Measurements from ENCODE around the gene GATAD2B. TPM values are rescaled to one million over a fixed set of nuclear protein-coding genes. Genes with fewer than 3 reads are reported as not detected.

GATAD2B gene
- polyA plus RNA-seq, 1 experiment: 4.8 TPM

DNA sequence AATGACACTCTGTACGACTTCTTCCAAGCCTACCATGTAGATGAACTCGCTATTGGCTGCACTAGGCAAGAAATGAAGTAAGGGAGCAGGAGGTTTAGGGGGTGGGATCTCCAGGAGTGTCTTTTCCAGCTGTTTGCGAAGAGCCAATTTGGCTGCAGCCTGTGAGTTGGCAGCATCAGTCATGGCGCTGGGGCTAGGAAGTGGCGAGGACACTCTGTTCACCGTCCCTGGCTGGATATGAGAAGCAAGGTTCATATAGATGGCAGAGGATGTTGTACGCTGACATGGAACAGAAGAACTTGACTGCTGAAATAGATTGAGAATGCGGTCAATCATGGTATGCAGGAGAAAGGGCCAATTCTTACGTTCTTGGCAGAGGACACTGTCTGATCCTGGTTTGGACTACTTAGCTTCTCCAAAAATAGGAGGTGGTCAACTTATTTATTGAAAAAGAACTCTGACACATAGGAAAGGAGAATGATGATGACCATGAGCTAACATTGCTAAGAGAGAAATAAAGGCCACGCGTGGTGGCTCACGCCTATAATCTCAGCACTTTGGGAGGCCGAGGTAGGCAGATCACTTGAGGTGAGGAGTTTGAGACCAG, 106.4 kb downstream of the GATAD2B start:
- TF ChIP-seq, protein P1, sequence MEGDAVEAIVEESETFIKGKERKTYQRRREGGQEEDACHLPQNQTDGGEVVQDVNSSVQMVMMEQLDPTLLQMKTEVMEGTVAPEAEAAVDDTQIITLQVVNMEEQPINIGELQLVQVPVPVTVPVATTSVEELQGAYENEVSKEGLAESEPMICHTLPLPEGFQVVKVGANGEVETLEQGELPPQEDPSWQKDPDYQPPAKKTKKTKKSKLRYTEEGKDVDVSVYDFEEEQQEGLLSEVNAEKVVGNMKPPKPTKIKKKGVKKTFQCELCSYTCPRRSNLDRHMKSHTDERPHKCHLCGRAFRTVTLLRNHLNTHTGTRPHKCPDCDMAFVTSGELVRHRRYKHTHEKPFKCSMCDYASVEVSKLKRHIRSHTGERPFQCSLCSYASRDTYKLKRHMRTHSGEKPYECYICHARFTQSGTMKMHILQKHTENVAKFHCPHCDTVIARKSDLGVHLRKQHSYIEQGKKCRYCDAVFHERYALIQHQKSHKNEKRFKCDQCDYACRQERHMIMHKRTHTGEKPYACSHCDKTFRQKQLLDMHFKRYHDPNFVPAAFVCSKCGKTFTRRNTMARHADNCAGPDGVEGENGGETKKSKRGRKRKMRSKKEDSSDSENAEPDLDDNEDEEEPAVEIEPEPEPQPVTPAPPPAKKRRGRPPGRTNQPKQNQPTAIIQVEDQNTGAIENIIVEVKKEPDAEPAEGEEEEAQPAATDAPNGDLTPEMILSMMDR (IDR thresholded peaks at IDR 0.05; ENCODE audit: low read depth, low read length): no peak
- no peak overlapping the region for H3K27ac ChIP-seq (ENCODE audit: low read depth, low read length)
- H3K4me3 ChIP-seq (ENCODE audit: low read depth, low read length): no peak overlapping the region
- ChIA-PET CTCF (interaction anchor here (1.2 kb wide), 1 partner anchor 130 kb away, joined by 3 read pairs; the partner anchor contains the start of gene DENND4B), POLR2A (interaction anchor here (0.6 kb wide), 1 partner anchor 11 kb away, joined by 3 read pairs; no protein-coding TSS in a partner anchor)
- H3K9me3 ChIP-seq (ENCODE audit: control insufficient read depth, insufficient read depth, low read length): no peaks in the 10 kb centered on the region
- no peaks in the 10 kb centered on the region for H3K27me3 ChIP-seq (ENCODE audit: control insufficient read depth, insufficient read depth, low read length)
- DNase-seq (ENCODE audit: low read depth, low spot score): no peak

DNA sequence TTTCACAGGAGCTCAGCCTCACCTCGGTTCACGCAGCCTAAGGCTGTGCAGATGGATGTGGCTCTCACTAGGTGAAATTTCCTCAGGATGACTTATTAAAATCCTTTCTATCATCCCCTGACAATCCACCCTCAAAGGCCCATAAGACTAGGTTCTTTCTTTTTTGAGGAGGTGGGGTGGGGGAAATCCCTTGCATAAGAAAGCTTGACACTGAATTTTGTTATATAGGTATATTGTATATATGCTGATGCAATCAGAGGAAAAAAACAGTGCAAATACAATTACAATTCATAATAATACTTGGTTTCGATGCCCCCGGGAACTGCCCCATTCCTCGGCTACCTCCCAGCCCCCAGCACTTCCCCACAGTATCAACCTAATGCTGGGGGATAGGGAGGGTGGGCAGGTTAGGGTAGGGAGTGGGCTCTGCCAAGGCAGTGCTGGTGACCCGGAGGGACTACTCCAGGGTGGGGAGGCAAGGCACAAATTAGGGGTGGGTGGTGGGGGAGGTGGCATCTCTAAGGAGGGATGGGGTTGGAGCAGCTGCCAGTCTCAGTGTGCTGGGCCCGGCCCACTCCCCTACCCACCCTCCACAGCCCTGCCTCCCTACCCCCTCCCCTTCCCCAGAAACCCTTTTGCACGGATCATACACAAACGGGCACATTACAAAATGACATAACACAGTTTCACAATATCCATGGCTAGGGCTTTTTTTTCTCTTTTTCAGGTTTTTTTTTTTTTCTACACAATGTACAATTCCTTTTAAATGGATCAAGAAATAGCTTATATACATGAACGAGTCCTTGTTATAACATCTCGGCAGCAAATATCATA, 116.7 kb downstream of the GATAD2B start:
- H3K9me3 ChIP-seq (ENCODE audit: control insufficient read depth, insufficient read depth, low read length): no peaks in the 10 kb centered on the region
- CTCF ChIA-PET: interaction anchor here (1.0 to 3.6 kb wide), 3 partner anchors 9 to 180 kb away, joined by 6 to 16 read pairs (median 12); partner anchors contain the start of gene RAB13
- no peak overlapping the region for H3K4me3 ChIP-seq (ENCODE audit: low read depth, low read length)
- DNase-seq (ENCODE audit: low read depth, low spot score): no peak
- POLR2A ChIA-PET: interaction anchor here (0.6 to 0.7 kb wide), 4 partner anchors 9 to 157 kb away, joined by 3 to 8 read pairs (median 3); partner anchors contain the start of gene SLC39A1
- H3K27me3 ChIP-seq (ENCODE audit: control insufficient read depth, insufficient read depth, low read length): no peaks in the 10 kb centered on the region
- TF ChIP-seq, protein P1 (IDR thresholded peaks at IDR 0.05; ENCODE audit: low read depth, low read length): no peak
- H3K27ac ChIP-seq (ENCODE audit: low read depth, low read length): peak overlapping the region; percentile 21

DNA sequence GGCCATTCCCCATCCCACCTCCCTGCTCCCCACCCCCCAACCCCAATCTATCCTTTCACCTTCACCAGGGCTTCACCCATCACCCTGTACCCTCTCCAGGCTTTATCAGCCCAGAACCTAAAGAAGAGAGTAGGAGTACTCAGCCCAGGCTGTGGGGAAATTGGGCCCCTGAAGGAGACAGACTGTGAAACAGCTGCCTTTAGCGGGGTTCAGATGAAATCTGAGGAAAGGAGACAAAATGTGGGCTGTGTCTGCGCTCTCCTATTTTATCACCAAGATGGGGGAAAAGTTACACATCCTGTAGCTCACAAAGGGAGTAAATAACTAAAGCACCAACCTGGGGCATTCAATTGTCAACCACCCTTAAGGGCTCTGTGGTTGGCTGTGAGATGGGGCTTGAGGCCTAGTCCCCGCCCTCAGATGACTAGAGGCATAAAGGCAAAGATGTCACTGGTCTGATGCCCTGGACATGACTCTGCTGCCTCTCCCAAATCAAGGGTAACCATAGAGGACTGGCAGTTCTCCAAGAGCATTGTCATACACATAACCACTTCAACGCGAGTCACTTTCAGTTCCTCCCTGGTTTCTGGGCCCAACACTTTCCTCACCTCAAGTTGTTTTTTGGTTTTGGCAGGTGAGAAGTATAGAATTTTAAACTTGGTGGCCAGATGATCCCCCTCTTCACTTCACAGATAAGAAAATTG, 117.6 kb downstream of the GATAD2B start:
- H3K27ac ChIP-seq (ENCODE audit: low read depth, low read length): peak overlapping the region; percentile 21
- ChIA-PET POLR2A (interaction anchor here (0.7 kb wide), 1 partner anchor 11 kb away, joined by 3 read pairs; no protein-coding TSS in a partner anchor), CTCF (interaction anchor here (2.9 to 3.6 kb wide), 2 partner anchors 8 to 181 kb away, joined by 12 to 16 read pairs; partner anchors contain the start of gene RAB13)
- peak; percentile 21 for DNase-seq (ENCODE audit: low read depth, low spot score)
- no peak overlapping the region for H3K4me3 ChIP-seq (ENCODE audit: low read depth, low read length)
- H3K9me3 ChIP-seq (ENCODE audit: control insufficient read depth, insufficient read depth, low read length): no peaks in the 10 kb centered on the region
- no peaks in the 10 kb centered on the region for H3K27me3 ChIP-seq (ENCODE audit: control insufficient read depth, insufficient read depth, low read length)
- TF ChIP-seq, protein P1 (IDR thresholded peaks at IDR 0.05; ENCODE audit: low read depth, low read length): no peak

DNA sequence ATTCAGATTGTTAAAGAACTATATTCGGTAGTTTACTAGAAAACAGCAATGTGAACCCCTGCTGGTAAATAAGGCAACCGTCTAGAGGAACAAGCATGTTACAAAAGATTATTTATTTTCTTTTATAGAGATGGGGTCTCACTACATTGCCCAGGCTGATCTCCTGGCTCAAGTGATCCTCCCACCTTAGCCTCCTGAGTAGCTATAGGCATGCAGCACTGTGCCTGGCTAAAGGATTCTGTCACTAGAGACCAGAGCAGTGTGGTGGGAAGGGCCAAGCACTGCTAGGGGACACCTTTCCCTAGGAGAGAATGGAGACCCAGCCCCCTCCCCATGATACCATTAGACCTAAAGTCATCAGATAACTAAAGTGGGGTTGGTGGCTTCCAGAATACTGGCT, 118.7 kb downstream of the GATAD2B start:
- Histone ChIP-seq H3K9me3 (ENCODE audit: control insufficient read depth, insufficient read depth, low read length) (no peaks in the 10 kb centered on the region), H3K27me3 (ENCODE audit: control insufficient read depth, insufficient read depth, low read length) (no peaks in the 10 kb centered on the region), H3K27ac (ENCODE audit: low read depth, low read length) (no peak overlapping the region), H3K4me3 (ENCODE audit: low read depth, low read length) (no peak overlapping the region)
- TF ChIP-seq, protein P1 (IDR thresholded peaks at IDR 0.05; ENCODE audit: low read depth, low read length): no peak
- CTCF ChIA-PET: interaction anchor here (2.9 to 3.6 kb wide), 2 partner anchors 7 to 182 kb away, joined by 12 to 16 read pairs; partner anchors contain the start of gene RAB13
- DNase-seq (ENCODE audit: low read depth, low spot score): no peak
- POLR2A ChIA-PET: no interaction called here

Data from AG04450 (cell line).